Activated naive CD4-positive, alpha-beta T cell treated with anti-CD3 and anti-CD28 coated beads, Interleukin-2, amount 50 U/mL, for 24 hours (primary cell): Measurements from ENCODE around the gene ZBTB4.
"Not testable (repeated sequence)": the region's sequence is repeated elsewhere in the genome, so short reads cannot be mapped to it uniquely, and the experiment has no call there.

Source experiments
- H3K27ac Mint-ChIP-seq: one replicate; pipeline ENCODE4 v1.8.0; 2021; ENCODE audit warnings: mild to moderate bottlenecking, mixed read lengths
- H3K27me3 Mint-ChIP-seq: one replicate; pipeline ENCODE4 v1.8.0; 2021; ENCODE audit warnings: mixed read lengths
- H3K36me3 Mint-ChIP-seq: one replicate; pipeline ENCODE4 v1.8.0; 2021; ENCODE audit warnings: mixed read lengths
- H3K4me1 Mint-ChIP-seq: one replicate; pipeline ENCODE4 v1.8.0; 2021; ENCODE audit warnings: mixed read lengths
- H3K4me3 Mint-ChIP-seq: one replicate; pipeline ENCODE4 v1.8.0; 2021; ENCODE audit warnings: mild to moderate bottlenecking, mixed read lengths
- H3K9me3 Mint-ChIP-seq: one replicate; pipeline ENCODE4 v1.8.0; 2021; ENCODE audit warnings: mixed read lengths

Gene ZBTB4

DNA sequence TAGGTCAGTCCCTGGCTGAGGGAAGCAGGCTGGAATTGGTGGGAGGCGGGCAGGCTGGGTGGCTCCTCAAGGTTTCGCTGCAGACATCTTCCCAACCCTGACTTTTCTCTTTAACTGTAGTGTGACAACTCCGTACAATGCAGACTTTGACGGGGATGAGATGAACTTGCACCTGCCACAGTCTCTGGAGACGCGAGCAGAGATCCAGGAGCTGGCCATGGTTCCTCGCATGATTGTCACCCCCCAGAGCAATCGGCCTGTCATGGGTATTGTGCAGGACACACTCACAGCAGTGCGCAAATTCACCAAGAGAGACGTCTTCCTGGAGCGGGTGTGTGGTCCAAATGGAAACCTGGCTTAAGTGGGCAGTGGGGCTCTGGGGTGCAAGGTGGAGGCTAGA is 19.7 kb upstream of the ZBTB4 start:
- Mint-ChIP-seq H3K36me3 (peaks cover 26% of the 10 kb centered on the region), H3K4me1 (peaks cover under 1% of the 10 kb centered on the region), H3K4me3 (no peak overlapping the region), H3K9me3 (no peaks in the 10 kb centered on the region), H3K27me3 (no peaks in the 10 kb centered on the region), H3K27ac (no peak overlapping the region)

- peaks cover 18% of the 10 kb centered on the region for H3K36me3 Mint-ChIP-seq
These were observed 18.2 kb upstream of the ZBTB4 start for GRCh38 chr17:7497636-7498035.

DNA sequence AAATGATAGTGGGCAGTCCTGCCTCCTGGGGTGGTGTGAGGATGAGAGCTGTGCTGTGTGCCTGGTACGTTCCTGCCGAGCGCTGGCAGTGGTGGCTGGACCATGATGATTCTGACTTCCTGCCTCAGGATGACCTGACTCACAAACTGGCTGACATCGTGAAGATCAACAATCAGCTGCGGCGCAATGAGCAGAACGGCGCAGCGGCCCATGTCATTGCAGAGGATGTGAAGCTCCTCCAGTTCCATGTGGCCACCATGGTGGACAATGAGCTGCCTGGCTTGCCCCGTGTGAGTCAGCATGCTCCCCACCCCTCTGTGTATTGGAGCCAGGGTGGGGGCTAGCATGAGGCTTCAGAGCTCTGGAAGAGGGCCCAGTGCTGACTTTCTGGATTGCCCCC is 17.8 kb upstream of the ZBTB4 start:
- no peaks in the 10 kb centered on the region for H3K27me3 Mint-ChIP-seq
- H3K27ac Mint-ChIP-seq: no peak overlapping the region
- peaks cover 18% of the 10 kb centered on the region for H3K4me1 Mint-ChIP-seq
- no peak overlapping the region for H3K4me3 Mint-ChIP-seq
- H3K36me3 Mint-ChIP-seq: peaks cover 18% of the 10 kb centered on the region
- H3K9me3 Mint-ChIP-seq: no peaks in the 10 kb centered on the region

More at GRCh38 chr17:7497636-7498035, 18.2 kb upstream of the ZBTB4 start:
- no peak overlapping the region for H3K27ac Mint-ChIP-seq
- H3K27me3 Mint-ChIP-seq: no peaks in the 10 kb centered on the region
- peaks cover 16% of the 10 kb centered on the region for H3K4me1 Mint-ChIP-seq
- no peaks in the 10 kb centered on the region for H3K9me3 Mint-ChIP-seq
- no peak overlapping the region for H3K4me3 Mint-ChIP-seq

DNA sequence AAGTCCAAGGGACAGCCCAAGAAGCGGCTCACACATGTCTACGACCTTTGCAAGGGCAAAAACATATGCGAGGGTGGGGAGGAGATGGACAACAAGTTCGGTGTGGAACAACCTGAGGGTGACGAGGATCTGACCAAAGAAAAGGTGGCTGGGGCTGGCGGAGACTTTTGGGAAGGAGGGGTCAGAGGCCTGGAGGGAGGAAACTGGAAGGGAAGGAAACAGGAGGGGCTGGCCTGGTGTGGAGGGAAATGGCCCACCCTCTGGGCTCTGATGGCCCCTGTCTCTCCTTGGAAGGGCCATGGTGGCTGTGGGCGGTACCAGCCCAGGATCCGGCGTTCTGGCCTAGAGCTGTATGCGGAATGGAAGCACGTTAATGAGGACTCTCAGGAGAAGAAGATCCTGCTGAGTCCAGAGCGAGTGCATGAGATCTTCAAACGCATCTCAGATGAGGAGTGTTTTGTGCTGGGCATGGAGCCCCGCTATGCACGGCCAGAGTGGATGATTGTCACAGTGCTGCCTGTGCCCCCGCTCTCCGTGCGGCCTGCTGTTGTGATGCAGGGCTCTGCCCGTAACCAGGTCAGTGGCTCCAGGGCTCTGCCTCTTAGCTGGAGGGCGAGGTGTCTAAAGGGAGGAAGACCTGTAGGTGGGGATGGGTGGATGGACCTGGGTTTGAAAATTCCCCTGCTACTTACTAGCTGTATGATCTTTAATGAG is 17.2 kb upstream of the ZBTB4 start:
- Mint-ChIP-seq H3K27ac (no peak overlapping the region), H3K4me3 (no peak overlapping the region), H3K27me3 (no peaks in the 10 kb centered on the region)

GRCh38 chr17:7495906-7496434 is 16.5 kb upstream of the ZBTB4 start:
- H3K27ac Mint-ChIP-seq: no peak overlapping the region

More for the DNA sequence above, 17.2 kb upstream of the ZBTB4 start:
- Mint-ChIP-seq H3K9me3 (no peaks in the 10 kb centered on the region), H3K36me3 (peaks cover 20% of the 10 kb centered on the region), H3K4me1 (peaks cover 22% of the 10 kb centered on the region)

GRCh38 chr17:7493941-7494340 is 14.5 kb upstream of the ZBTB4 start:
- Mint-ChIP-seq H3K27me3 (no peaks in the 10 kb centered on the region), H3K36me3 (peaks cover 11% of the 10 kb centered on the region), H3K9me3 (no peaks in the 10 kb centered on the region), H3K4me3 (no peak overlapping the region), H3K27ac (peak overlapping the region; percentile 57), H3K4me1 (peaks cover 45% of the 10 kb centered on the region)

More at GRCh38 chr17:7495906-7496434, 16.5 kb upstream of the ZBTB4 start:
- Mint-ChIP-seq H3K36me3 (peaks cover 16% of the 10 kb centered on the region), H3K4me1 (peaks cover 26% of the 10 kb centered on the region), H3K4me3 (no peak overlapping the region), H3K9me3 (no peaks in the 10 kb centered on the region), H3K27me3 (no peaks in the 10 kb centered on the region)

DNA sequence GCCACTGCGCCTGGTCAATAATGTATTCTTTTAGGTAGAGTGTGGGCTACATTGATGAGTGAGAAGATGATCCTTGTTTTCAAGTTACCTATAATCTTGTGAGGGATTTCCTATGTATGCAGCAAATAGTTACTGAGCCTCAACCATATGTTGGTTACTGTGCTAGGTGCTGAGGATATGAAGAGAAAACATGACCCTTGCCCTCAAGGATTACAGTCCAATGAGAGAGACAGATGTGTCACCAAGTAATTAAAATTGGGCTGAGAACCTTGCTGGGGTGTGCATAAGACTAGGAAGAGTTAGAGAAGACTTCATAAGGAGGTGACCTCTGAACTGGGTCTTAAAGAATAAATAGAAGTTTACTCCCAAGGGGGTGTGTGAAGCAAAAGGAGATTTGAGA is 12.2 kb upstream of the ZBTB4 start:
- H3K27ac Mint-ChIP-seq: peak overlapping the region; percentile 52
- no peak overlapping the region for H3K4me3 Mint-ChIP-seq
- H3K27me3 Mint-ChIP-seq: no peaks in the 10 kb centered on the region
- peaks cover 63% of the 10 kb centered on the region for H3K4me1 Mint-ChIP-seq
- peaks cover 6% of the 10 kb centered on the region for H3K36me3 Mint-ChIP-seq
- no peaks in the 10 kb centered on the region for H3K9me3 Mint-ChIP-seq

DNA sequence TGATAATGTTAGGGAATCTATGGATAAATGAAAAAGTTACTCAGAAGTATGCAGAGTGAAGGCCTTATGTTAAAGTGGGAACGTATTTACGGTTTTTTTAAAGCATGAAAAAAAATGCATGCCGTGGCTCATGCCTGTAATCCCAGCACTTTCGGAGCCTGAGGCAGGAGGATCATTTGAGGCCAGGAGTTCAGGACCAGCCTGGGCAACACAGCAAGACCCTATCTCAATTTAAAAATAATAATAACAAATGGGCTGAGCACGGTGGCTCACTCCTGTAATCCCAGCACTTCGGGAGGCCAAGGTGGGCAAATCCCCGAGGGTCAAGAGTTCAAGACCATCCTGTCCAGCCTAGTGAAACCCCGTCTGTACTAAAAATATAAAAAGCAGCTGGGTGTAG is 10.7 kb upstream of the ZBTB4 start:
- peaks cover 74% of the 10 kb centered on the region for H3K4me1 Mint-ChIP-seq
- no peaks in the 10 kb centered on the region for H3K27me3 Mint-ChIP-seq
- no peak overlapping the region for H3K4me3 Mint-ChIP-seq
- peak overlapping the region; percentile 0 for H3K27ac Mint-ChIP-seq
- peaks cover 4% of the 10 kb centered on the region for H3K36me3 Mint-ChIP-seq
- no peaks in the 10 kb centered on the region for H3K9me3 Mint-ChIP-seq

DNA sequence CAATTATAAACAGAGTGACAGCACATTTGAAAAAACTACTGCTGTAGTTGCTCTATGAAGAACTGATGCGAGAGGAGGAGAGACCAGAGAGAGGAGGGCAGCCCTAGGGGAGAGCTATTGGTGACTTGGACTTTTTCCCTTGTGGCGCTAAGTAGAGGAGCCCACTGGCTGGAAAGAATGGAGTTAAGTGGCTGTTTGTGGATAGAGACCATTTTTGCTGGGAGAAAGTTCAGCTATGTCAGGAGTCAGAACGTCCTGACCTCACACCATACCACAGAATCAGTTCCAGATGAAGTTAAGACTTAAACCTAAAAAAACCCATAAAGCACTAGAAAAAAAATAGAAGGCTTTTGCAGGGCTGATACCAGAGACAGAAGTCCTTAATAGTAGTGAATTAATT is 6.8 kb upstream of the ZBTB4 start:
- peaks cover 6% of the 10 kb centered on the region for H3K36me3 Mint-ChIP-seq

DNA sequence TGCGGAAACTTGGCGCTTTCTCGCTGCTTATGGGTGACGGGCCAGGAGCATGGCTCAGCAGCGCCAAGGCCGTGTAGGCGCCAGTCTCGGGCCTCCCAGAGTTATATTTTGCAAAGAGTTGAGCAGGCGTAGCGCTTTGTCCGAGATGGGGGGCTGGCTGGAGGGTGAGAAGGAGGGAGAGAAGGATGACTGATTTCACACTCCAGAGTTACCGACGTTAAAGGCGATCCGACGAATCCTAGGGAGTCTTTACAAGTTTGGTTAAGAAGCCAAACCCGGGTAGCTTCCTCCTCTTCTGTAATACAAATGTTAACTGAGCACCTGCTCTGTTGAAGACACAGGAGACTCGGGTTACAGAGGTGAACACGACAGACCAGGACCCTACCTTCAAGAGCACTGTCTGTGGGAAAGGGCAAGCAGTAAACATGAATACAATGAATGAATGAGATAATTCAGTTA is 5.5 kb upstream of the ZBTB4 start:
- H3K4me3 Mint-ChIP-seq: peak overlapping the region; percentile 99
- peak overlapping the region; percentile 99 for H3K27ac Mint-ChIP-seq
- peaks cover 6% of the 10 kb centered on the region for H3K36me3 Mint-ChIP-seq
- peaks cover 80% of the 10 kb centered on the region for H3K4me1 Mint-ChIP-seq
- no peaks in the 10 kb centered on the region for H3K27me3 Mint-ChIP-seq
- no peaks in the 10 kb centered on the region for H3K9me3 Mint-ChIP-seq

More for the DNA sequence above, 6.8 kb upstream of the ZBTB4 start:
- Mint-ChIP-seq H3K27me3 (no peaks in the 10 kb centered on the region), H3K9me3 (no peaks in the 10 kb centered on the region), H3K27ac (peak overlapping the region; percentile 85), H3K4me1 (peaks cover 78% of the 10 kb centered on the region), H3K4me3 (peak overlapping the region; percentile 85)

- peak within 1 kb of the TSS; percentile 99 for H3K27ac Mint-ChIP-seq
- H3K4me1 Mint-ChIP-seq: peaks cover 76% of the 10 kb centered on the region
- no peaks in the 10 kb centered on the region for H3K9me3 Mint-ChIP-seq
- peaks cover 6% of the 10 kb centered on the region for H3K36me3 Mint-ChIP-seq
- no peaks in the 10 kb centered on the region for H3K27me3 Mint-ChIP-seq
- H3K4me3 Mint-ChIP-seq: peak within 1 kb of the TSS; percentile 99
These were observed 4.9 kb upstream of the ZBTB4 start, which contains the start of gene POLR2A for GRCh38 chr17:7484067-7484918. Gene POLR2A, plus strand, starts transcription at chr17:7484366.

DNA sequence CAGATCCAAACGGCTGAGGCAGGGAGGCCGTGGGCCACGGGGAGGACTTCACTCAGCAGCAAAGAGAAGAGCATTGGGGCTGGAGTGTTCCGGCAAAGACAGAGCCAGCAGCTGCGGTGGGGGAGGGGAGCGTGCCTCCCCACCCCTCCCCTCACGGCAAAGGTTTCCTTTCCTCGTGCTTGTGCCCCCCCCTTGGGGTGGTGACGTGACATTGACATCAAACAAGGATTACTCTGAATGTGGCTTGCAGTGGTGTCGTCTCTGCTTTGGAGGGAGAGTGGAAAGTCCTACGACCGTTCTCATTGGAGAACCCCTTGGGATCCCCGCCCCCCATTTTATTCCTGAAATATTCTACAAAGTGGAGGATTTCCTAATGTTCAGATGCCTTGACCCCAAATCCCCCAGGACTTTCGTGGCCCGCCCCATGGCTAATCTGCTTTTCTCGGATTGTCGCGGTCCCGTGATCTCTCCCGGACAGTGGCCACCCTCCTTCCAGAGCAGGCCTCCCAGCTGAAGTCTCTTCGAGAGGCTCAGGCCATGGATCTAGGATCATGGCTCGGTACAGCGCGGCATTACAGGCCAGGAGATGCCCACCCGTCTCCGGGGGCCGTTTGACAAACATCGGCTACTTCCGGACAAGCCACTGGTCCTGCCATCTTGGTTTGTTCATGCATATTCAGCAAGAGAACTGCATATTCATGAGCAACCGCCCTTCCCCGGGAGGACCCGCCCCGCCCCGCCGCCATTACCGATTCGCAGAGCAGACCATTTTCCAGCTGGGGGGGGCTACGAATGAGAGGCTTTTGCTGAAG is 4.0 kb upstream of the ZBTB4 start:
- Mint-ChIP-seq H3K27me3 (no peaks in the 10 kb centered on the region), H3K4me1 (peaks cover 72% of the 10 kb centered on the region), H3K27ac (peak overlapping the region; percentile 99), H3K9me3 (no peaks in the 10 kb centered on the region), H3K4me3 (peak overlapping the region; percentile 99), H3K36me3 (peaks cover 6% of the 10 kb centered on the region)

DNA sequence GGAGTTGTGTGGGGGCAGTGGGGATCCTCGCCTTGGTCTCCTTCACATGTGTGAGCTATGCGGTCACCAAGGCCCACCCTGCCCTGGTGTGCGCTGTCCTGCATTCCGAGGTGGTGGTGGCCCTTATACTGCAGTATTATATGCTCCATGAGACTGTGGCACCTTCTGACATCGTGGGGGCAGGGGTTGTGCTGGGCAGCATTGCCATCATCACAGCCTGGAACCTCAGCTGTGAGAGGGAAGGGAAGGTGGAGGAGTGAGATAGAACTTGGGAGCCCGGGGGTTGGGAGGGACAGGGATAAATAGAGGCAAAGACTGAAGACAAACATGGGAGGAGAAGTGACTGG is 3.3 kb upstream of the ZBTB4 start:
- H3K36me3 Mint-ChIP-seq, H3K27me3 Mint-ChIP-seq, H3K9me3 Mint-ChIP-seq: not testable (repeated sequence)
- peak overlapping the region; percentile 99 for H3K4me3 Mint-ChIP-seq
- H3K27ac Mint-ChIP-seq: peak overlapping the region; percentile 99
- H3K4me1 Mint-ChIP-seq: peaks cover 75% of the 10 kb centered on the region

DNA sequence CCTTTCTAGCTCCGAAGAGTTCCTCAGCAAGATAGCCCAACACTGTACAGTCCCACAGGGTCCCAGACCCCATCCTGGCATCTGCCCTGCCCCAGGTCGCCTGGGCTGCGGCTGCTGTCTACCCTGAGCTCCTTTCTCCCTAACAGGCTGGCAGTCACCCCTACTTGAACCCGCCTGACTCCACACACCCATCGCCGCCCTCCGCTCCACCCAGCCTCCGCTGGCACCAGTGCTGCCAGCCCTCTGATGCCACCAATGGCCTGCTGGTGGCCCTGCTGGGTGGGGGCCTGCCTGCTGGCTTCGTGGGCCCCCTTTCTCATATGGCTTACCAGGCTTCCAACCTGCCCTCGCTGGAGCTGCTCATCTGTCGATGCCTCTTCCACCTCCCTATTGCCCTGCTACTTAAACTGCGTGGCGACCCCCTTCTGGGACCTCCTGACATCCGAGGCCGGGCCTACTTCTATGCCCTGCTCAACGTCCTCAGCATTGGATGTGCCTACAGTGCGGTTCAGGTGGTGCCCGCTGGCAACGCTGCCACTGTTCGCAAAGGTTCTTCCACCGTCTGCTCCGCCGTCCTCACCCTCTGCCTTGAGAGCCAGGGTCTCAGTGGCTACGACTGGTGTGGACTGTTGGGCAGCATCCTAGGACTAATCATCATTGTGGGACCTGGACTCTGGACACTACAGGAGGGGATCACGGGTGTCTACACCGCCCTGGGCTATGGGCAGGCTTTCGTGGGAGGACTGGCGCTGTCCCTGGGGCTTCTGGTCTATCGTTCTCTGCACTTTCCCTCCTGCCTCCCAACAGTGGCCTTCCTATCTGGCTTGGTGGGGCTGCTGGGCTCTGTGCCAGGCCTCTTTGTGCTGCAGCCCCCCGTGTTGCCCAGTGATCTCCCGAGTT is 2.7 kb upstream of the ZBTB4 start:
- H3K27me3 Mint-ChIP-seq, H3K9me3 Mint-ChIP-seq, H3K36me3 Mint-ChIP-seq: not testable (repeated sequence)
- Mint-ChIP-seq H3K27ac (peak overlapping the region; percentile 99), H3K4me1 (peaks cover 75% of the 10 kb centered on the region), H3K4me3 (peak overlapping the region; percentile 99)
